DMS114 treated with DMSO at 0.1 percent for 48 hours (cell line): ENCODE data around the gene NPDC1.
"Not testable (repeated sequence)": the region's sequence is repeated elsewhere in the genome, so short reads cannot be mapped to it uniquely, and the experiment has no call there.

Experiments used
- DNase-seq: peaks from one replicate; lab custom pipeline; 2025; ENCODE audit not compliant: unreplicated experiment; lab: John Stamatoyannopoulos, UW

NPDC1 gene

DNA sequence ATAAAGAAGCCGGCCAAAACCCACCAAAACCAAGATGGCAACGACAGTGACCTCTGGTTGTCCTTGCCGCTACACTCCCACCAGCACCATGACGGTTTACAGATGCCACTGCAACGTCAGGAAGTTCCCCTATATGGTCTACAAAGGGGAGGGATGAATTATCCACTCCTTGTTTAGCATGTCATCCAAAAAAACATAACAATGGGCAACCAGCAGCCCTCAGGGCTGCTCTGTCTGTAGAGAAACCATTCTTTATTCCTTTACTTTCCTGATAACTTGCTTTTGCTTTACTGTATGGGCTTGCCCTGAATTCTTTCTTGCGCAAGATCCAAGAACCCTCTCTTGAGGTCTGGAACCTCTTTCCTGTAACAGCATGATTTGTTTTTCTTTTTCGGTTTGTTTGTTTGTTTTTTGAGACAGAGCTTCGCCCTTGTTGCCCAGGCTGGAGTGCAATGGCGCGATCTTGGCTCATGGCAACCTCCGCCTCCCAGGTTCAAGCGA lies 29.3 kb upstream of the NPDC1 start:
- DNase-seq = no peak

DNA sequence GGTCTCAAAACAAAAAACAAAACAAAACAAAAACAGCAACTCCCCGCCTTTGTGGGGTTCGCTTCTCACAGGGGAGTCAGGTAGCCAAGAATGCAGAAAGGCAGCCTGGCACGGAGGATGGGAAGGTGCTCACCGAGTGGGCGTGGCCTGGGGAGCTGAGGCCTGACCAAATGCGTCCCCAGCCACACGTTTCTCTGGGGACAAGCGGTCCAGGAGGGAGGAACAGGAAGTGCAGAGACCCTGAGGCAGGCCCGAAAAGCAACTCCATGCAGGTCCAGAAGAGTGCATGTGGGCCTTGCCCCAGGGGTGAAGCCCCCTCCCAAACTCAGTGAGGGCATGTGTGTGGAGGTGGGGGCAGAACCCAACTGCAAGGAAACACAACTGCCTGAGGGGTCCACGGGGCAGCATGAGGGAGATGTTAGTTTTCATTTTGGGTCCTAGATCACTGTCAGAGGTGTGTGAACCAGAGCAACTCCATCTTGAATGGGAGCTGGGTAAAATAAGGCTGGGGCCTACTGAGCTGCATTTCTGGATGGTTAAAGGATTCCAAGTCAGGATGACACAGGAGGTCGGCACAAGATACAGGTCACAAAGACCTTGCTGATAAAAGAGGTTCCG lies 28.8 kb upstream of the NPDC1 start:
- no peak for DNase-seq

DNA sequence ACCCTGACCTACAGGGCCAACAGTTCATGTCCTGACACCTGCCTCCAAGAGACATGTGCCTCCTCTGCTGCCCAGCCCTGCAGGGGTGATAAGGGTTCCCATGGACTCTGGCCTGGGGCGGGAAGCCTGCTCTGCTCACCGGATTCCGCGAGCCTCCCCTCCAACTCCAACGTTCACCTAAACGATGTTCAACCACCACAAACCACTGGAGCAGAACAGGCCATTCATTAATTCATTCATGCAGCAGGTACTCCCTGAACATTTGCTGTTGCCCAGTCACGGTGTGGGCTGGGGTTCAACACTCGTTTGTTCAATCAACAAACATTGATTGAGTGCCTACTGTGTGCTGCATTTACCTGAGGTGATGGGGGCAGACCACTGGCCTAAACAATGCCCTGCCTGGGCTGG lies 28.0 kb upstream of the NPDC1 start:
- DNase-seq = no peak

DNA sequence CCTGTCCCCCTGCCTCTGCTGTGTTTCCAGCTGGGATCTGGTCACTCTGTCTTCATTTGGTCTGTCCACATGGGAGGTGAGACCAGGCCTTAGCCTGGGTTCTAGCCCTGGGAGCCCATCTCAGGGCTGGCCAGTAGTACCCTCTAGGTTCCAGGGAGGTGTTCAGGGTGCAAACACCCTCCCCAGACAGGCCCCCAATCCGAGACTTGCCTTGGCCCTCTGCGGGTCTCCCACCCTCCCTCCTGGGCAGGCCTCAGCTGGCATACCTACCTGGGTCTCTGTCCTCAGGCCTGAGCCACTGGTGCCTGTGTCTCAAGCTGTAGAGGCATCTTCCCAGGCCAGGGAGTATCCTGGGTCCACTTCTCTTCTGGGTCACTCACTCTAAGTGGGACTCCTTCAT lies 25.3 kb upstream of the NPDC1 start:
- DNase-seq = no peak

DNA sequence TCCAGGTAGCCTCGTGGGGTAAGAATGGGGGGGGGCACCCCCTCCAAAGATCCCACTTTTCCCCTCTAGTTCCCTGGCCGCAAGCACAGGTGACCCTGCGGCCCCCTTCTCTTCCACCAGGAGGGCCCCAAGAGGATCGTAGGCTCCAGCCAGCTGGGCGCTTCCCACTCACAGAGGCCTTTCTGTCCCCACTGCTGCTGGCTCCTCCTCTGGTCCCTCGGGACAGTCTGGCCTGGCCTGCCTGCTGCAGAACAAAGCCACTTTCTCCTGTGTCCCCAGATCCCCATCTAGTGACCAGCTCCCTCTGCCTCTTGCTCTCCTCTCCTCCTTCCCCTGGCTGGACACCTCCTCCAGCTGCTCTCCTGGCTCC lies 24.9 kb upstream of the NPDC1 start:
- DNase-seq = no peak

DNA sequence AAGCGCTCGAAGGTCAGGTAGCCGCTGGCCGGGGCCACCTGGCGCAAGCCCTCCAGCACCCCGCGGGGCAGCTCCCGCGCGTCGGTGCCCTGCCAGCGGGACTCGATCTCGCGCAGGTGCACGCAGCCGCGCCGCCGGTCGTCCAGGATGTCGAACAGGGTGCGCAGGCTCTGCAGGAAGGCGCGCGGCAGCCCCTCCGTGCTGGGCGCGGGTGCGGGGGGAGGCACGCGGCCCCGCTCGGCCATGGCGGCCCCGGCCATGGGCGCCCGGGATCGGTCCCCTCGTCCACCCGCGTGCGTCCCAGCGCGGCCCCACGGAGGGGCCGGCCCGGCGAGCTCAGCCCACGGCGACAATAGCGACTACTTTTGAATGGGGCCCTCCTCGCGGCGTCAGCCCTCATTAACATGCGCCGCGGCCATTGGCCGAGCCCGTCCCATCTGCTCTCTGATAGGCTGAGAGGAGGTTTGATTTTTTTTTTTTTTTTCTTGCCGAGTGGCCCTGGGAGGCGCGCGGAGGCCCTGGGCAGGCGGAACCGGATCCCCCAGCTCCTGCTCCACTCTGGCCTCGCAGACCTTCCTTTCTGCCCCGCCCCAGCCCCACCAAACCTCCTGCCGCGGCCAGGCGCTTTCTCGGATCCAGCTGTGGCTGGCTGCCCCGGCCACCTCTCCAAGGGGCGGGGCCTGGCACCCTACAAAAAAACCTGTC lies 24.4 kb upstream of the NPDC1 start, which contains the start of gene SAPCD2:
Gene SAPCD2 (minus strand): TSS at position 357 of the 705 bp plus-strand sequence. CDS start 97 bp downstream, at position 260.
- peak; percentile 69 for DNase-seq

DNA sequence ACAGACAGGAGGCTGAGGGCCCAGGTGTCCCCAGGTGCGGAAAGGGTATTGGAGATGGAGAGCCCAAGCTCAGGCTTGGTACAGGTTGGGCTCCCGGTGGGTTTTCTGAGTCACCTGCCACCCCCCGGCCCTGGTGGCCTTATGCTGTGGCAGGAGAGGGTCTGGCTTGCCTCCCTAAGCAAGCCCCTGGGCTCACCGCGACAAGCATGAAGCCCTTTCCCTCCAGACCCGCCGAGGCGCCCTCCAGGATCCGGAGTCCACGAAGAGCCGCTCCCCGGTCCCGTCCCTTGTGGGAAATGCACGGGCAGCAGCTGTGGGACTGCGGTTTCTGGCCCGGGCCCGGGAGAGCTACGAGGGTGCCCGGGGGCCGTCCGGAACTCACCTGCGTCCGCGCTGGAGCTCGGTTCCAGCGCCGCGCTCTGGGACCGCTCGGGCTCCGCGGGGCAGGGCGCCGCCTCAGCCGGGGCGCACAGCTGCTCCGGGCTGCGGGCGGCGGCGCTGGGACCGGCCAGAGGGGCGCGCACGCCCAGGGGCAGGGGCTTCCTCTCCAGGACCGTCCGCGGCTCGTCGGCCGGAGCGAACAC lies 23.6 kb upstream of the NPDC1 start:
- DNase-seq = no peak

DNA sequence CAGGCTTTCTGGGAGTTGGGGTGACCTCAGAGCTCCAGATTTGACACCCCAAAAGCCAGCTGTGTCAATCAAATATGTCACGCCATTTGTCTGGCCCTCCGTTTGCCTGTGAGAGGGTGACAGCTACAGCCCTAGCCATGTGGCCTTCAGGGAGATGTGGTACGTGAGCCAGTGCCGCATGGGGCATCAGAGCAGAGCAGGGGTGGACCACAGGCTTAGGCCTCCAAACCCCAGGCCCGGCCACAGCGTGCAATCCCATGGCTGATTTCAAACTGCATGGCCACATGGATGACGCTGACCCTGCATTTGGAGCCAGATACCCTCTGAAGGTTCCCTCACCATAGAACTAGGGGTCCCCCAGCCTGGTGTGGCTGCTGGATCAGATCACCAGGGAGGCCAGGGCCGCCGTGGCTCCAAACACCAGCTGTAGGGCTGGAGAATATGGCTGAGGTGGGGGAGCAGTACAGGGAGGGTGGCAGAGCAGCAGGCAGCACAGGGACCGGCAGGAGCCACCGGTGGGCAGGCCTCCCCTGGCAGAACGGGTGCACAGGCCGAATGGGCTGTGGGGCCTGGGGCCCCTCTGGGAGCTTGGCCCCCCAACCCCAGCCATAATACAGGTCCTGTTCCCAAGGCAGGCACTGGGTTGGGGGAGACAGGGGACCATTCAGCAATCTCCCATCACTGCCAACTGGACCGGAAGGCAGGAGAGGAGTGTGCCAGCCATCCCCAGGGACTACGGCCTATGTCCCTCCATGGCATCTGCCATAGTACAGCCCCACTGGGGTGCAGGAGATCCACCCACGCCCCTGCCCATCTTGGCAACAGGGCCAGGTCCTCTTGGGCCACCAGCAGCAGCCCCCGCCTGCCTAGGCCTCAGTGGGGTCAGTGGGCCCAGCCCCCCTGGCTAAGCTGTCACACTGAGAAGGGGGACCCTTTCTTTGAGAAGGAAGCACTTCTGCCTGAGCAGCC lies 22.8 kb upstream of the NPDC1 start:
- DNase-seq = no peak

DNA sequence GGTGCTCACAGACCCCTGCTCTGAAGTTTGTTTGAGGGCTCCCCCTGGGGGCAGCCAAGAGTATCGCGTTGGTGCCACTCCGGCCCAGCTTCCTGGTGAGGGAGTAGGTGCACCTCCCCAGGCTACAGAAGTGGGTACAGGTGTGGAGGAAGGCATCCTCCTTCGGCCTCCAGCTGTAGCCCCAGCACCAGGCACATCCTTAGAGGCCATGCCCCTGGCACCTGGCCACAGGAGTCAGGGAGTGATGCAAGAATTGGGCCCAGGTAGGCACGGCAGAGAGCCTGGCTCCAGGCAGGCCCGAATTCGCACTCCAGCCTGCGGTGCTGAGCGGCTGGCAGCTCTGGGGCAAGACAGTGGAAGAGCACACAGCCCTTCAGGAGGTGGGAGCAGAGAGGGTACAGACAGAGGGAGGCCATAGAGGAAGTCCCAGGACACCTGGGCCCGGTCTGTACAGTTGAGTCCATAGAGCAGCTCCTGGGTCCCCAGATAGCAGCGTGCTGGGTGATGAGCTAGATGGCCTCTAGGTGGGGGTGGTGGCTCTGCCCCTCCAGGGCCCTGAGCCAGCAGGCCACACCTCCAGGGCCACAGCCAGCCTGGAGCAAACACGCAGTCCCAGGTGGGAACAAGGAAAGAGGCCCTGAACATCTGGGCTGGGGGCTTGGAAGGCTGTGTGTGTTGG lies 22.0 kb upstream of the NPDC1 start:
- peak; percentile 25 for DNase-seq

DNA sequence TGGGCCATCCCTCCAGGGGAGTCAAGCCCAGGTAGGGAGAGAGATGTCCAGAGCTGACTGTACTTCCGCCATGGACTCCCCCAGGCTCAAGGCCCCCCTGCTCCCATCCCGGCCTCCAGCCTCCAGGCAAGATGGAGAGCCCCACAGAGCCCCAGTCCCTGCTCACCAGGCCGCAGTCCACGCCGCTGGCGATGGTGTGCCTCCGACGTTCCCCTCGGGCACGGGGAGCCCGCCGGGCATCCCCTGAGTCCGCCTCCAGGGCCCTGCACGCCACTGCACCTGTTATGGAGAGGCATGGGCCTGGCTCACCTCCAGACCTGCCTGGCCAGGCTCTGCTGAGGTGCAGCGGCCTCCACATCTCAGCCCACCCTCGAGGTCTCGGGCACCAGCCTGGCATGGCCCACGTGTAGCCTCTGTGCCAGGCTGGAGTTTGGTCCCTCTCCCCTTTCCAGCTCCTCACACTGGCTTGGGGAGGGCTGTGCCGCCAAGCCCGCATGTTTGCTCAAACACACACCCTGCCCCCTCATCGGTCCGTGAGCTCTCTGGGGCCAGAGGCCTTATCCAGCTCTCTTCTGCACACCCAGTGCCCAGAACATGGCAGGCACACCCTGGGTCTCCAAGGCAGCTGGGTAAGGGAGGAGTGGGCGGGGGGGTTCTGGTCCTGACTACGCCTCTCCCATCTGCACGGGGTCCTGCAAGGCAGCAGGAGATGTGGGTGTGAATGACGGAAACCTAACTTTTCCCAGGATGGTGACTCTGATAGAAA lies 20.3 kb upstream of the NPDC1 start:
- no peak for DNase-seq

DNA sequence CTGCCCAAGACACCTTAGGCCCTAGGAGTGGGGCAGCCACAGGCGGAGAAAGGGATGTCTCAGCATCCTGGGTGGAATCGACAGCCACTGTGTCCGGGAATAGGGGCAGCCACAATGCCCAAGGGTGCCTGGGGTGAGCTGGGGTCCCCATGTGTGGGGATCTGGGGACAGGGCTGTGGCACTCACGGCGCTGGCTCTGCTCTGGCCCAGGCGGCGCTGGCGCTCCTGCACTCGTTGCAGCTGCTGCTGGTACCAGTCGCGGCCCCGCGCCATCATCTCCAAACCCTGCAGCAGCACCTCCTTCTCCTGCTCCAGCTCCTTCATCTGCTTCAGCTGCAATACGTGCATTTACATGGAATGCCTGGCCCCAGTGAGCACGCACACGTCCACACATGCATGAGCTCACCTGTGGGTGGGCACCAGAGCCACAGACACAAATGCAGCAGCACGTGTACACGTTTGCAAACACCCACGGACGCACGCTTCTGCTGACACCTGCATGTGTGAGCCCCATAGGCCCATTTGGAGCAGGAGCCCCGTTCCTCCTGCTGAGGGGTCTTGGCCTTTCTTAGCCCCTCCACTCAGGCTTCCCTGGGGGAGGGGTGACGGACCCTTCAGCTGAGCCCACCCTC lies 19.5 kb upstream of the NPDC1 start:
- no peak for DNase-seq

DNA sequence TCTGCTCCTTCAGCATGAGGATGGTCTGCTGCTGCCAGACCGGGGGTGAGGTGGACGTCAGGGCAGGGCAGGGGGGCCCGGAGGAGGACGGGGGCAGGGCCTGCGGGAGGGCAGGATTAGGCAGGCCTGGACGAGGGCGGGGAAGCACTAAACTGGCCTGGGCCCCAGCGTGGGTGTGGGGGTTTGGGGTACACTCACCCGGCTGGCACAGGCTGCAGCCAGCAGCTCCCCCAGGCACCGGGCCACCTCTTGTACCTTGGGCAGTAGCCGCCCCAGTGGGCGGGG lies 18.8 kb upstream of the NPDC1 start:
- DNase-seq = no peak

DNA sequence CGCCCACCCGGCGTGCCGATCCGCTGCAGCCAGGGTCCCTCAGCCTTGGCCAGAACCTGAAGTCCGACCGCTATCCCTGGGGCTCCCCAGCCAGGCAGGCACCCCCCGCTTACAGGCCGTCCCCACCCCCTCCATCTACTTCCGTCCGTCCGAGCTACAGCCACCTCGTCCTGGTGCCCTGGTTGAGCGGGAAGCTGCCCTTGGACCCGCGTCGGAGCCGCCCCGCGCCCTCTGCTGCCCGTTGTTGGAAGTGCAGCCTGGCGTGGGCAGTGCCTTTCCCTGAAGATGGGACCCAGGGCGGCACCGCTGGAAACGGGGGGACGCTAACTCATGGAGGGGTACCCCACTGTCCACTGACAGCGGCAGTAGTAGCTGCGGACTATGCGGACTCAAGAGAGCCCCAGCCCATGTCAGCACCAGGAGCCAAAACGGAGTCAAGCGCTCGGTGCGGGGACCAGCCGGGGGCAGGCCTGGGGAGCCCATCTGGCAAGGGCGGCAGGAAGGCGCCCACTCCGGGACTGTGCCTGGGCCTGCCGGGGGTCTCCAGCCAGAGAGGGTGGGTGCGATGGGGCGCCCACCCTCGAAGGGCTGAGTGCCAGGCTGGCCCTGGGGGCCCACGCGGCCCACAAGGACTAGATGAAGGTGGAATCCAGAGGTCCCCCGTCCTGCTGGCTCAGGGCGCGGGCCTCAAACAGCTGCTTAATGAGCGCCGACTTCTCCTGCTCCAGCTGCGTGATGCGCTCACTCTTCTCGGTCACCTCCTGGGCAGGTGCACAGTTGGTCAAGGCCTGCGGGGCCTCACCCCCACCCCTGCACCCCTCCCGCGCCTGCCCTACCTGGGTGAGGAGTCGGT lies 18.3 kb upstream of the NPDC1 start:
- DNase-seq = no peak

DNA sequence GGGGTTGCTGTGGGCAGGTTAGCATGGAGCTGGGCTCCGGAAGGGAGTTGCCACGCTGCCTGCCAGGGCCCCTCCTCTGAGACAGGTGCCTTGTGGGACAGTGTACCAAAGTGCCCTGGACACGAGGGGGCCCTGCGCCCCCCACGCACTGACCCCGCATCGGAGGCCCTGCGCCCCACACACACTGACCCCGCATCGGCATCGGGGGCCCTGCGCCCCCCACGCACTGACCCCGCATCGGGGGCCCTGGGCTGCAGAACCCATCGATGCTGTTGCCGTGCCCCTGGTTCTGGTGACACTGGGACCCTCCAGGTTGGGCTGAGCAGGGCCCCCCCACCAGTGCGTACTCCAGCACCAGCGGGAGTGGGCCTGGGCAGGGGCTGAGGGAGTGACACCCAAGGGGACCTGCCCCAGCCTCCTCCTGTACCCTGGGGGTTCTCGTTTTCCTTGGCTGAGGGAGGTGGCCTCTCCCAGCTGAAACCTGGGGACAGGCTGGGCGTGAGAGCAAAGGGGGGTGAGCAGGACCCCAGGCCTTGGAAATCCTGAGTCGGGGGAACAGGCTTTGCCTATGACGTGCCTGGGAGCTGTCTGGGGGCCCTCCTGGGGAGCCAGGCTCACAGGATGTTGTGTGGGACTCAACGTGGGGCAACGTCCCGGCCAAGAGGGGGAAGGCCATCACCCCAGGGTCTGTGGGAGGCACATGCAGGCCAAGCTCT lies 17.5 kb upstream of the NPDC1 start:
- no peak for DNase-seq

DNA sequence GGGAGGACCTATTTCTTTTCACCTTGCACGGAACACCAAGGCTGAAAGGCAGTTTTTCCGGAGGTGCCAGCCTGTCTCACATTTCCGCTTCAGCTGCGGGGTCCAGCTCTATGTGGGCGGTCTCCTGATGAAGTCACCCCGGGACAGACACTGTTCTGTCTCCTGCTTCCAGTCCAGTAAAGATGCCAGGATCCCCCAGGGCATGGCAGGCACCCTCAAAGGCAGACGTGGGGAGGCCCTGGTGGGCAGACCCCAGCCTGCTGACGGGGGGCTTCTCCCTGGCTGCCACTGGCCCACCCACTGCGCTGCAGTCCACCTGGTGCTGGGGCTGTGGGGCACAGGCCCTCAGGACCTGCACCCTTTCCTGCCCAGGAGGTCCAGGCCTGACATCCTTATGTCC lies 16.8 kb upstream of the NPDC1 start:
- not testable (repeated sequence) for DNase-seq

DNA sequence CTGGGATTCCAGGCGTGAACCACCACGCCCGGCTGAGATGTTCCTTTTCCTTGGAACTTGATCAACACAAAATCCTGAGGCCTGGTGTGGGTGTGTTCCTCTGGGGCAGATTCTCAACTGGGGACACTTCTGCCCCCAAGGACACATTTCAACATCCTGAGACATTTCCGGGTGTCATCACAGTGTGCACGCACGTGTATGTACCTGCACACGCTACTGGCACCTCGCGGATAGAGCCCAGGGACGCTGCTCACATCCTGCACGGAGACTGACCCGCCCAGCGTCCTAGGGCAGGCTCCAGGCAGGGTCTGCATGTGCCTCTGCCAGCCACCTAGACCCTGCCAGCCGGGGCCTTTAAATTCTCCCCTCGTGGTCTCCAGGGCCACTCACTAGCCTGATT lies 16.4 kb upstream of the NPDC1 start:
- no peak for DNase-seq

DNA sequence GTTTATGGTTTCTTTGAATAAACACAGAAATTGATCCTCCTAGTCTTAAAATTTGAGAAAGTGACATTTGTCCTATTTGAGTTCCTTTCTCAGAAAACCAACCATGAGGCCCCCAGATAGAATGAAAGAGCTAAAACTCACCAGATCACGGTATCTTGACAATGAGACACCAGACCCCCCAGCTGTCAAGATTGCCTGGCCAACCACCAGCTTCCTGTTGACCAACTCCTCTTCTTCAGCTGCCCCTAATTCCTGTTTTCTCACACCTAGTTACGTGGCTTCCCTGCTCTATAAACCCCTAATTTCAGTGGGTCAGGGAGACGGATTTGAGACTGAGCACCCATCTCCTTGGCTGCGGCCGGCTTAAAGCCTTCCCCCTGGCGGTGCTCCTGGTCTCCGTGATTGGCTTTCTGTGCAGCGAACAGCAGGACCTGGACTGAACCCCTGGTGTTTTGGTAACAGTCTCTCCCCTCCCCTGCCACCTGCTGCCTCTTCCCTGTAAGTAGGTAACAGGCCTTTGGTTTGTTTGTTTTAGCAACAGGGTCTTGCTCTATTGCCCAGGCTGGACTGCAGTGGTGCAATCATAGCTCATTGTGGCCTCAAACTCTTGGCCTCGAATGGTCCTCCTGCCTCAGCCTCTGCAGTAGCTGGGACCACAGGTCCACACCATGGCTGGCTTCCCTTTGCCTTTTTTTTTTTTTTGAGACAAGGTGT lies 12.7 kb upstream of the NPDC1 start:
- no peak for DNase-seq
